Natural killer cell treated with Interleukin-12 subunit alpha and Interleukin-12 subunit beta and Interleukin-15 and Interleukin-18, amount 100 ng/mL, for 72 hours (primary cell): Measurements from ENCODE around the gene LRRC25. TPM values are rescaled to one million over a fixed set of nuclear protein-coding genes. Genes with fewer than 3 reads are reported as not detected.
A peak's percentile ranks its signal among the peaks of the same experiment; 100 is the strongest.

Experiments
- ATAC-seq, 2 donors: fragments of 150-1000 bp; cut with Tn5 transposase in 1 of 2; sonication (Bioruptor Pico), chemical (Tn5 transposase) in 1 of 2; 2 replicates each; pipeline ENCODE4 v1.10.0; 2021
- DNase-seq: peaks from one replicate; pipeline ENCODE4 v3.0.0; 2022; ENCODE audit warnings: low spot score
- H3K27ac Mint-ChIP-seq, 2 donors: 1 replicate in 1 of 2; 2 replicates in 1 of 2; pipeline ENCODE4 v1.8.0; 2022; ENCODE audit warnings: mixed read lengths in 2 of 2, mild to moderate bottlenecking in 1 of 2, moderate library complexity in 1 of 2
- H3K27me3 Mint-ChIP-seq, 2 donors: 1 replicate in 1 of 2; 2 replicates in 1 of 2; pipeline ENCODE4 v1.8.0; 2022; ENCODE audit warnings: mixed read lengths in 2 of 2
- H3K36me3 Mint-ChIP-seq: one replicate; pipeline ENCODE4 v1.8.0; 2022; ENCODE audit warnings: mixed read lengths
- H3K4me1 Mint-ChIP-seq, 2 donors: 1 replicate in 1 of 2; 2 replicates in 1 of 2; pipeline ENCODE4 v1.8.0; 2022; ENCODE audit warnings: low read depth in 2 of 2, mixed read lengths in 2 of 2, mild to moderate bottlenecking in 1 of 2
- H3K4me3 Mint-ChIP-seq: one replicate; pipeline ENCODE4 v1.8.0; 2022; ENCODE audit warnings: mixed read lengths
- H3K9me3 Mint-ChIP-seq: 2 replicates; pipeline ENCODE4 v1.8.0; 2022; ENCODE audit warnings: mixed read lengths
- total RNA-seq, 2 donors: library from RNA; stranded (reverse); gene quantifications; one replicate each; pipeline ENCODE4 v1.2.3, GENCODE V29; 2022

The LRRC25 gene
- not detected for total RNA-seq

DNA sequence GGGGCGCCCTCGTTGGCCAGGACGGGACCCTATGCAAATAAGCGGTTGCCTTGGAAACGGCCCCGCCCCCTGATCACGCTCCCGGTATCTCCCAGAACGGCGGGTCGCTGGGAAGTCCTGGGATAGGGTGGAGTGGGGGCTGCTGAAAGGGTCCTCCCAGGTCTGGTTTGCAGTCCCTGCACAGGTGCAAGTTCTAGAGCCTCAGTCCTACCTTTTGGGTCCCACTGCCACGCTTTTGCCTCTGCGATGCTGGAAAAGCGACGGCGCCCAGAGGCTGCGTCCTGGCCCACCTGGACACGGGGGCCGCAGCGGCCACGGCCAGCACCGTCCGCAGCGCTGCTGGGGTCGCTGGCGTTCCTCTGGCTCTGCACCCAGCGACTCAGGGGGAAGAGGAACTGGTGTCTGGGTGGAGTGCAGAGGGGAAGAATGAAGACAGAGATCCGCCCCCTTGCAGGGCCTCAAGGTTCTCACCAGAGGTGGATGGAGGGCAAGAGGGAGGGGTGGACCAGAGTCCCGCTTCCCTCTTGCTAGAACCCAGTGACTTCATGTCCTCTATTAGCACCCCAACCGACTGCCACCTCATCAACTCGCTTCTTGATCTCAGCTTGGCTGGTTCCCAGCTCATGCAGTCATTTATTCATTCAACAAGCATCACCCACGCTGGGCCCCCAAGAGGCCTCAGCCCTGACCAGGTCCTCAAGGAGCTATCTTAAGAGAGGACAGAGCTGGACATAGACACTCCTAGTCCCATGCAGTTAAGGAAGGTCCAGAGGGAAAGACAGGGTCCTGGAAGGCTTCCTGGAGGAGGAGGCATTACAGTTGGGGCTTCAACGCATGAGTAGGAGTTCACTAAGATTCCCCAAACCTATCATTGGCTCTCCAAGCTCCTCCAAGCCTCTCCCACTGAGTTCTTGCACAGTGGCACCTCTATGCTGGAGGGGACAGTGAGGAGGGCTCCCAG is at the start of gene LRRC25:
LRRC25 (minus strand) TSS at position 381 of the 961 bp plus-strand sequence. CDS start 659 bp downstream, outside the sequence.
- ATAC-seq (peak; percentile 31 to 60), DNase-seq (no peak)
- Mint-ChIP-seq H3K4me3 (peak within 1 kb of the TSS; percentile 17), H3K9me3 (no peaks in the 10 kb centered on the region), H3K36me3 (no peaks in the 10 kb centered on the region), H3K4me1 (peaks cover 5% of the 10 kb centered on the region in 2 donors), H3K27ac (peak within 1 kb of the TSS in 1 of 2 donors; percentile 53), H3K27me3 (peaks cover 0 to 5% of the 10 kb centered on the region in 2 donors)

DNA sequence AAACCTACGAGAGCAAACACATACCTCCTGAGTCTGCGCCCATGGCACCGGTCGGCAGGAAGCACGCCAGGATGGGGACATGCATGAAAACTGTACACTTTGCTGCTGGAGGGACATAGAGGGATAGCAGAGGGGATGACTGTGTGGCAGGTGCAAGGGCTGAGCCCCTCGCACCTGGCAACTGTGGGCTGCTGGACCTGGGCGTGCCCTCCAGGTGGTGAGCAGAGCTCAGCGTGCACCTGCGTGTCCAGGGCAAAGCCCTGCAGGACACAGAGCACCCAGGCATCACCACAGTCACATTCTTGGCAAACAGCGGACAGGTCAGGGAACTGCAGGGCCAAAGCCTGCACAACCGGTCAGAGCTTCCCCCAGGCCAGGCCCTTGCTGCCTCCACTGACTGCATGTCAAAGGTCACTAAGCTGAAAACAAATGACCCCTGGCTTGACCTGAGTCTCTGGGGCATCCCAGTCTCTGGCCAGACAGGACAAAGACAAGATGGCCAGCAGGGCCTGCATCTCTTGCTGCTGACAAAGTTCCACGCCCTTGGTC is 49.5 kb upstream of the LRRC25 start:
- Mint-ChIP-seq H3K4me1 (peaks cover 14 to 23% of the 10 kb centered on the region in 2 donors), H3K4me3 (no peak overlapping the region), H3K36me3 (peaks cover 13% of the 10 kb centered on the region), H3K27me3 (no peaks in the 10 kb centered on the region), H3K9me3 (peaks cover 5% of the 10 kb centered on the region), H3K27ac (no peak overlapping the region)
- DNase-seq = no peak
- ATAC-seq = no peak

- peaks cover 5% of the 10 kb centered on the region for H3K9me3 Mint-ChIP-seq
- DNase-seq (no peak), ATAC-seq (no peak)
- H3K4me3 Mint-ChIP-seq = no peak overlapping the region
- H3K27ac Mint-ChIP-seq = no peak overlapping the region
- H3K27me3 Mint-ChIP-seq = no peaks in the 10 kb centered on the region
- H3K4me1 Mint-ChIP-seq = peaks cover 14 to 26% of the 10 kb centered on the region in 2 donors
- peaks cover 13% of the 10 kb centered on the region for H3K36me3 Mint-ChIP-seq
Measured at GRCh38 chr19:18446145-18446810, 48.9 kb upstream of the LRRC25 start.

DNA sequence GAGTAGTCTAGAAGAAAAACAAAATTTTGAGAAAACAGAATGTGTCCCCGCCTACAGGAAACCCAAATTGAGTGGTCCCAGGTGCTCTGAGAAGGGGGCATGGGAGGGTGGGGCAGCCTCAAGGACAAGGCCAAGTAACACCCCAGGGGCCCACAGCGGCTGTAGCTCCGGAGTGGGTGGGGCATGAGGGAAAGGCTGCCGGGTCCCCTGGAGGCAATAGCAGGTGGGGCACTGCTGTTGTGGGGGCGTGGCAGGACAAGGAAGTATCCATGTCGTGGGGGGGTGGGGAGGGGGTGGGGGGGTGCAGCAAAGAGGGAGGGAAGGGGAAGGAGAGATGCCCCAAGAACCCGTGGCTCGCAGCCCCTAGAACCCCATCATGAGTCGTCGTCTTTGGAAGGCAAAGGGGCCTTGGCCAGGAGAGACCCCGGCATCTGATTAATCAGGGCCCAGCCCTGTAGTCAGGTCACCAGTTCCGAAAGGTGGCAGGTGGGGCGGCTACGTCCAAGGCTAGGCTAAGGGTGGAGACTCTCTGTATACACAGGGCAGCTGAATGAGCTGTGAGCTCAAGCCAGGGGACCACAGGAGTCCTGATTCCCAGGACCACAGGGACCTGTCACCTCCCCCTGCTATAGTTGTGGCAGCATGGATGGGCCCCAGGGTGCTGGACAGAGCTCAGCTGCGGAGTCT is 48.0 kb upstream of the LRRC25 start:
- H3K4me3 Mint-ChIP-seq = no peak overlapping the region
- H3K27ac Mint-ChIP-seq = no peak overlapping the region
- peaks cover 13% of the 10 kb centered on the region for H3K36me3 Mint-ChIP-seq
- no peaks in the 10 kb centered on the region for H3K27me3 Mint-ChIP-seq
- H3K4me1 Mint-ChIP-seq = peaks cover 9 to 25% of the 10 kb centered on the region in 2 donors
- H3K9me3 Mint-ChIP-seq = peaks cover 5% of the 10 kb centered on the region
- DNase-seq (no peak), ATAC-seq (no peak)

GRCh38 chr19:18444513-18444912 is 47.1 kb upstream of the LRRC25 start:
- Mint-ChIP-seq H3K9me3 (peaks cover 5% of the 10 kb centered on the region), H3K27ac (no peak overlapping the region), H3K27me3 (no peaks in the 10 kb centered on the region), H3K4me3 (no peak overlapping the region), H3K4me1 (peaks cover 9 to 28% of the 10 kb centered on the region in 2 donors), H3K36me3 (peaks cover 13% of the 10 kb centered on the region)
- ATAC-seq = no peak
- no peak for DNase-seq

GRCh38 chr19:18443831-18444230 is 46.4 kb upstream of the LRRC25 start:
- H3K4me3 Mint-ChIP-seq = no peak overlapping the region
- H3K27ac Mint-ChIP-seq = no peak overlapping the region

GRCh38 chr19:18443406-18443805 is 46.0 kb upstream of the LRRC25 start:
- Mint-ChIP-seq H3K27ac (peak overlapping the region in 1 of 2 donors; percentile 33), H3K9me3 (peaks cover 5% of the 10 kb centered on the region), H3K27me3 (no peaks in the 10 kb centered on the region), H3K4me3 (no peak overlapping the region), H3K4me1 (peaks cover 9 to 32% of the 10 kb centered on the region in 2 donors), H3K36me3 (peaks cover 12% of the 10 kb centered on the region)
- ATAC-seq (no peak), DNase-seq (no peak)

More at GRCh38 chr19:18443831-18444230, 46.4 kb upstream of the LRRC25 start:
- Mint-ChIP-seq H3K4me1 (peaks cover 9 to 33% of the 10 kb centered on the region in 2 donors), H3K36me3 (peaks cover 13% of the 10 kb centered on the region), H3K27me3 (no peaks in the 10 kb centered on the region), H3K9me3 (peaks cover 5% of the 10 kb centered on the region)
- no peak for ATAC-seq
- no peak for DNase-seq

DNA sequence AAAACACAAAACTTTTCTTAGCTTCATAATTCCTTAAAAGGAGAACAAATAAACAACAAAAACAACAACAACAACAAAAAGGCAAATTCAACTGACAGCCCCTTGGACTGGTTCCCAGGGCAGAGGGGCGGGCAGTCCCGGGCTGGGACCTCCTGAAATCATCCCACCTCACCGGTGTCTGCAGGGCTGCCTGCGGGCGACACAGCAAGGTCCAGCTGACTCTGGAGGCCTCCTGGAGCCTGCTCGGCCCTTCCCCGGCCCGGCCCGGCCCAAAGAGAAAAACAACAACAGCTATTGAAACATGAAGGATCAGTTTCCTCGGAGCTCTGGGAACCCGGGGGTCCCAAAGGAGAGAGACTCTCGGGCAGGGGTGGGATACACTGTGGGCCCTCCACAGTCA is 45.5 kb upstream of the LRRC25 start:
- Mint-ChIP-seq H3K27me3 (no peaks in the 10 kb centered on the region), H3K36me3 (peaks cover 9% of the 10 kb centered on the region), H3K4me1 (peaks cover 9 to 28% of the 10 kb centered on the region in 2 donors), H3K9me3 (peaks cover 5% of the 10 kb centered on the region), H3K27ac (peak overlapping the region; percentile 52 to 79), H3K4me3 (no peak overlapping the region)
- DNase-seq (no peak), ATAC-seq (no peak)

DNA sequence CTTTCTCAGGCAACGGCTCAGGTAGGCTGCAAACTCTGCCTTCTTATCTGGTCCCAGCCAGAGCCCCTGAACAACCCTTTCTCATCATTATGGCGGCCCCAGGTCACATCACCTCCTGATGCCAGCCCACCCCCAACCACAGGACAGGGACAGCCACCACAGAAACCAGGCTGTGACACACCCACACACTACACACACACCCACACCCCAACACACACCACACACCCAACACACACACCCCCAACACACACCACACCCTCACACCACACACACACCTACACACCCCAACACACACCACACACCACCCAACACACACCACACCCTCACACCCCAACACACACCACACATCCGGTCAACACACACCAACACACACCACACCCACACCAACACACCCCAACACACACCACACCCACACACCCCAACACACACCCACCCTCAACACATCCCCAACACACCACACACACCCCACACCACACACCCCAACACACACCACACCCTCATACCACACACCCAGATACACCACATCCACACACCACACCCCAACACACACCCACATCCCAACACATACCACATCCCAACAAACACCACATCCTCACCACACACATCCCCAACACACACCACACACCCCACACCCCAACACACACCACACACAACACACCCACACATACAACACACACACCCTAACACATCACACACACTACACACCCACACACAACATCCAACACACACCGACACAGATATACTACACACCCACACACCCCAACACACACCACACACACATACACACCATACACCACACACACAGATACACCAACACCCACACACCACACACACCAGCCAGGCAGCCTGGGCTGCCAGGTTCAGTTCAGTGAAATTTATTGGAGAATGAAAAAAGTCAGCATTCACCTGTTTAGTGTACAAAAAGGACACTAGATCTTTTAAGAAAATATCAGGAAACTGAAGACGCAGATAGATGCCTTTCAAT is 44.7 kb upstream of the LRRC25 start:
- Mint-ChIP-seq H3K4me3 (peak overlapping the region; percentile 43), H3K27me3 (no peaks in the 10 kb centered on the region), H3K4me1 (peaks cover 9 to 28% of the 10 kb centered on the region in 2 donors), H3K9me3 (peaks cover 5% of the 10 kb centered on the region), H3K27ac (peak overlapping the region; percentile 52 to 79), H3K36me3 (peaks cover 9% of the 10 kb centered on the region)
- DNase-seq = no peak
- ATAC-seq = no peak

GRCh38 chr19:18440936-18441803 is 43.7 kb upstream of the LRRC25 start:
- peaks cover 9 to 32% of the 10 kb centered on the region in 2 donors for H3K4me1 Mint-ChIP-seq
- no peak overlapping the region for H3K4me3 Mint-ChIP-seq
- peaks cover 9% of the 10 kb centered on the region for H3K36me3 Mint-ChIP-seq
- H3K27me3 Mint-ChIP-seq = no peaks in the 10 kb centered on the region
- DNase-seq (no peak), ATAC-seq (no peak)
- H3K9me3 Mint-ChIP-seq = peaks cover 5% of the 10 kb centered on the region
- peak overlapping the region; percentile 52 to 79 for H3K27ac Mint-ChIP-seq

GRCh38 chr19:18440415-18440877 is 43.0 kb upstream of the LRRC25 start:
- Mint-ChIP-seq H3K9me3 (peaks cover 5% of the 10 kb centered on the region), H3K27ac (peak overlapping the region in 1 of 2 donors; percentile 51), H3K4me3 (no peak overlapping the region), H3K27me3 (no peaks in the 10 kb centered on the region), H3K4me1 (peaks cover 9 to 32% of the 10 kb centered on the region in 2 donors), H3K36me3 (peaks cover 9% of the 10 kb centered on the region)
- DNase-seq (no peak), ATAC-seq (no peak)

DNA sequence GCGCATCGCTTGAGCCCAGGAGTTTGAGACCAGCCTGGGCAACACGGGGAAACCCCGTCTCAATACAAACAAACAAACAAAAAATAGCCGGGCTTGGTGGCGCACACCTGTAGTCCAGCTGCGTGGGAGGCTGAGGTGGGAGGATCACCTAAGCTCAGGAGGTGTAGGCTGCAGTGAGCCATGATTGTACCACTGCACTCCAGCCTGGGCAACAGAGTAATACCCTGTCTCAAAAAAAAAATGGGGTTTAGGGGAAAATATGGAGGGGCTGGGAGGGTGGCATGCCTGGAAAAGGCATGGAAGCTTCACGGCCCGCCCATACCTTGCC is 42.5 kb upstream of the LRRC25 start:
- Mint-ChIP-seq H3K4me1 (peaks cover 9 to 32% of the 10 kb centered on the region in 2 donors), H3K27ac (peak overlapping the region in 1 of 2 donors; percentile 51), H3K9me3 (peaks cover 5% of the 10 kb centered on the region), H3K27me3 (no peaks in the 10 kb centered on the region), H3K4me3 (no peak overlapping the region), H3K36me3 (peaks cover 9% of the 10 kb centered on the region)
- ATAC-seq (no peak), DNase-seq (no peak)
